ENCODE data around the gene H6PD.

The H6PD gene

DNA sequence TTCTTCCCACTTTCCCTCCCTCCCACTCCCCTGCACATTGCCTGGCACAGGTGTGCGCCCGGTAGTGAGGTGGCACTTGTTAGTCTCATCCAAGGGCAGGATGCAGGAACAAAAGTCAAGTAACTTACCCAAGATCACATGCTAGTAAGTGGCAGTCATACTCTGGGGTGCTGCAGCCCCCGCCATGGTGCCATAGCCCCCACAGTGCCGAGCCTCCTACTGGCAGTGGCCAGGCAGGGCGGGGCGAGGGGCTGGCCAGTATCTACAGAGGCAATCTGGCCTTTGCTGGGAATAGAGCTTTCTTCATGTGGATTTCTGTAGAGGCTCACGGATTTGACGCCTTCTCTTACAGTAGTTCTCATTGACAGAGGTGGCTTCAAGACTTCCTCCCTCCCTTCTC lies 26.9 kb downstream of the H6PD start:
- Histone ChIP-seq H3K27me3 (no peaks in the 10 kb centered on the region), H4K20me1 (peaks cover 0 to 25% (median 0%) of the 10 kb centered on the region in 11 experiments; a peak in 8 of 22 replicates), H3K27ac (no peak overlapping the region), H3K9ac (no peak overlapping the region), H3K4me3 (no peak overlapping the region), H3K36me3 (peaks cover 7 to 46% (median 25%) of the 10 kb centered on the region in 11 experiments; a peak in 18 of 22 replicates), H3K9me3 (replicated peaks in 1 of 11) (peaks cover 9 to 32% (median 27%) of the 10 kb centered on the region in 11 experiments; a peak in 19 of 22 replicates), H3K4me1 (peaks cover 6 to 18% (median 15%) of the 10 kb centered on the region in 10 experiments; a peak in 17 of 20 replicates), H3K4me2 (0 out of 22 replicates have a peak overlapping the region, but pooled peaks of 1 of the 11 experiments have one; percentile 25)
- no peak for TF ChIP-seq Cebpa-rat (IDR thresholded peaks at IDR 0.05)

DNA sequence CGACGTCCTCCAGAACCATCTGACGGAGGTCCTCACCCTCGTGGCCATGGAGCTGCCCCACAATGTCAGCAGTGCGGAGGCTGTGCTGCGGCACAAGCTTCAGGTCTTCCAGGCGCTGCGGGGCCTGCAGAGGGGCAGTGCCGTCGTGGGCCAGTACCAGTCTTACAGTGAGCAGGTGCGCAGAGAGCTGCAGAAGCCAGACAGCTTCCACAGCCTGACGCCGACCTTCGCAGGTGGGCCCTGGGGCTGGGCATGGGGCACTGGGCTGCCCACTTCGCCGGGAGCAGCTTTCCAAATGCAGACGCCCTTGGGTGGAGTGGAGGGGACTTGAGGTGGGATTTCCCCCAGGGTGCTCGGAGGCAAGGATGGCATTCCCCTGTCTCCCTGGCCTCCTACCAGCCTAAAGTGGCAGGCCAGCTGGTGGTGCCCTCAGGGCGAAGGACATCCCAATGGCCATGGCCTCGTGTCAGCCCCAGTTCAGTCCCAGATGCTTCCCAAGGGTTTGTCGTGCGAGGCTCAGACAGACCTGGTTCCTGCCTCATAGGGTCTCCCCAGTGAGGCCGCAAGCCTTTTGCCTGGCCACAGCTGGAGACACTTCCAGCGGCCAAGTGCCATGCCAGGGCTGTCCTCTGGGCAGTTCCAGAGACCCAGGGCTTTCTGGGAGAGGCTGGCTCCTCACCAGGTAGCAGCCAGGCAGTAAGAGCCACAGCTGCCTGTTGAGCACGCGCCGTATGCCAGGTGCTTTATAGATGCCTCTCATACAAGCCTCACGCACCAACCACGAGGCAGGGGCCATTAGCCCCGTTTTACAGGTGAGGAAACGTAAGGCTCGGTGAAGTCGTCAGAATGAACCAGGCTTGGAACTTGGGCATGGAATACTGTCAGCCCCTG lies 27.8 kb downstream of the H6PD start:
- peaks cover 0 to 26% (median 0%) of the 10 kb centered on the region in 11 experiments; a peak in 8 of 22 replicates for H4K20me1 ChIP-seq
- no peak overlapping the region for H3K27ac ChIP-seq
- peaks cover 7 to 46% (median 25%) of the 10 kb centered on the region in 11 experiments; a peak in 18 of 22 replicates for H3K36me3 ChIP-seq
- no peak overlapping the region for H3K9ac ChIP-seq
- H3K27me3 ChIP-seq: no peaks in the 10 kb centered on the region
- no peak overlapping the region for H3K4me2 ChIP-seq
- H3K4me3 ChIP-seq: no peak overlapping the region
- H3K9me3 ChIP-seq (replicated peaks in 1 of 11): peaks cover 9 to 32% (median 27%) of the 10 kb centered on the region in 11 experiments; a peak in 19 of 22 replicates
- no peak for TF ChIP-seq Cebpa-rat (IDR thresholded peaks at IDR 0.05)
- peaks cover 11 to 26% (median 22%) of the 10 kb centered on the region in 10 experiments; a peak in 18 of 20 replicates for H3K4me1 ChIP-seq

DNA sequence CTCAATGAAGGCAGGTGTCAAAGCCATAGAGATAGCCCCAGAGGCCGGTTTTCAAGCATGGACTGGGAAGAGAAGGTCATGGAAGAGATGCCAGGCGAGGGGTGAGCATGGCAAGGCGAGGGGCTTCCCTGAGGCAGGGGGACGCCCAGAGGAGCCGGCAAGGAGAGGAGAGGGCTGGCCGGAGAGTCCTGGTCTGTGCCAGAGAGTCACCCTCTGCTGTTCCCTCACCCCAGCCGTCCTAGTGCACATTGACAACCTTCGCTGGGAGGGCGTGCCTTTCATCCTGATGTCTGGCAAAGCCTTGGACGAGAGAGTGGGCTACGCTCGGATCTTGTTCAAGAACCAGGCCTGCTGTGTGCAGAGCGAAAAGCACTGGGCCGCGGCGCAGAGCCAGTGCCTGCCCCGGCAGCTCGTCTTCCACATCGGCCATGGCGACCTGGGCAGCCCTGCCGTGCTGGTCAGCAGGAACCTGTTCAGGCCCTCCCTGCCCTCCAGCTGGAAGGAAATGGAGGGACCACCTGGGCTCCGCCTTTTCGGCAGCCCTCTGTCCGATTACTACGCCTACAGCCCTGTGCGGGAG lies 28.8 kb downstream of the H6PD start:
- peaks cover 13 to 35% (median 31%) of the 10 kb centered on the region in 10 experiments; a peak in 18 of 20 replicates for H3K4me1 ChIP-seq
- H3K9ac ChIP-seq: no peak overlapping the region
- no peak overlapping the region for H3K27ac ChIP-seq
- peaks cover 9 to 24% (median 21%) of the 10 kb centered on the region in 11 experiments; a peak in 19 of 22 replicates for H3K9me3 ChIP-seq (replicated peaks in 1 of 11)
- H3K27me3 ChIP-seq: peaks cover 0 to 3% (median 0%) of the 10 kb centered on the region in 11 experiments; a peak in 2 of 22 replicates
- H3K4me3 ChIP-seq: no peak overlapping the region
- peaks cover 0 to 26% (median 0%) of the 10 kb centered on the region in 11 experiments; a peak in 8 of 22 replicates for H4K20me1 ChIP-seq
- H3K4me2 ChIP-seq: no peak overlapping the region
- no peak for TF ChIP-seq Cebpa-rat (IDR thresholded peaks at IDR 0.05)
- H3K36me3 ChIP-seq: peaks cover 6 to 37% (median 21%) of the 10 kb centered on the region in 11 experiments; a peak in 18 of 22 replicates

GRCh38 chr1:9263984-9264872 lies 29.7 kb downstream of the H6PD start:
- no peak for TF ChIP-seq Cebpa-rat (IDR thresholded peaks at IDR 0.05)

GRCh38 chr1:9265037-9265436 lies 30.5 kb downstream of the H6PD start:
- Histone ChIP-seq H4K20me1 (peaks cover 0 to 36% (median 0%) of the 10 kb centered on the region in 11 experiments; a peak in 9 of 22 replicates), H3K4me3 (no peak overlapping the region), H3K4me2 (no peak overlapping the region), H3K4me1 (peaks cover 25 to 51% (median 48%) of the 10 kb centered on the region in 10 experiments), H3K9me3 (replicated peaks in 1 of 11) (peaks cover 0 to 7% (median 5%) of the 10 kb centered on the region in 11 experiments; a peak in 13 of 22 replicates), H3K27ac (no peak overlapping the region), H3K36me3 (peaks cover 3 to 33% (median 21%) of the 10 kb centered on the region in 11 experiments; a peak in 15 of 22 replicates), H3K9ac (no peak overlapping the region), H3K27me3 (peaks cover 0 to 15% (median 0%) of the 10 kb centered on the region in 11 experiments; a peak in 2 of 22 replicates)
- TF ChIP-seq Cebpa-rat (IDR thresholded peaks at IDR 0.05): no peak

More at GRCh38 chr1:9263984-9264872, 29.7 kb downstream of the H6PD start:
- peaks cover 21 to 43% (median 40%) of the 10 kb centered on the region in 10 experiments for H3K4me1 ChIP-seq
- H3K9ac ChIP-seq: no peak overlapping the region
- no peak overlapping the region for H3K27ac ChIP-seq
- H4K20me1 ChIP-seq: peaks cover 0 to 28% (median 0%) of the 10 kb centered on the region in 11 experiments; a peak in 8 of 22 replicates
- H3K4me3 ChIP-seq: no peak overlapping the region
- peaks cover 0 to 11% (median 0%) of the 10 kb centered on the region in 11 experiments; a peak in 2 of 22 replicates for H3K27me3 ChIP-seq
- H3K36me3 ChIP-seq: peaks cover 3 to 33% (median 21%) of the 10 kb centered on the region in 11 experiments; a peak in 15 of 22 replicates
- H3K9me3 ChIP-seq (replicated peaks in 1 of 11): peaks cover 2 to 15% (median 13%) of the 10 kb centered on the region in 11 experiments; a peak in 19 of 22 replicates
- no peak overlapping the region for H3K4me2 ChIP-seq

GRCh38 chr1:9265968-9266367 lies 31.4 kb downstream of the H6PD start:
- H3K36me3 ChIP-seq: peaks cover 3 to 33% (median 21%) of the 10 kb centered on the region in 11 experiments; a peak in 15 of 22 replicates
- H4K20me1 ChIP-seq: peaks cover 0 to 31% (median 0%) of the 10 kb centered on the region in 11 experiments; a peak in 9 of 22 replicates
- peaks cover 25 to 58% (median 53%) of the 10 kb centered on the region in 10 experiments for H3K4me1 ChIP-seq
- TF ChIP-seq Cebpa-rat (IDR thresholded peaks at IDR 0.05): no peak
- H3K4me2 ChIP-seq: peak overlapping the region in 9 of 11 experiments; percentile 17 to 70 (median 41); a peak in 12 of 22 replicates
- H3K4me3 ChIP-seq: no peak overlapping the region
- peaks cover 0 to 20% (median 0%) of the 10 kb centered on the region in 11 experiments; a peak in 2 of 22 replicates for H3K27me3 ChIP-seq
- H3K9me3 ChIP-seq (replicated peaks in 1 of 11): no peaks in the 10 kb centered on the region
- H3K27ac ChIP-seq: peak overlapping the region in 1 of 11 experiments; percentile 32; a peak in 2 of 22 replicates
- peak overlapping the region in 5 of 11 experiments; percentile 15 to 39 (median 21); a peak in 4 of 22 replicates for H3K9ac ChIP-seq

- no peak for TF ChIP-seq Cebpa-rat (IDR thresholded peaks at IDR 0.05)
- Histone ChIP-seq H3K27me3 (peaks cover 0 to 20% (median 0%) of the 10 kb centered on the region in 11 experiments; a peak in 2 of 22 replicates), H3K36me3 (peaks cover 3 to 29% (median 18%) of the 10 kb centered on the region in 11 experiments; a peak in 15 of 22 replicates)
These were observed 32.7 kb downstream of the H6PD start for GRCh38 chr1:9267352-9267686.

More at GRCh38 chr1:9267352-9267686, 32.7 kb downstream of the H6PD start:
- no peak overlapping the region for H3K9ac ChIP-seq
- peak overlapping the region in 4 of 11 experiments; percentile 29 to 70 (median 46); a peak in 8 of 22 replicates for H3K4me2 ChIP-seq
- H3K9me3 ChIP-seq (replicated peaks in 1 of 11): no peaks in the 10 kb centered on the region
- no peak overlapping the region for H3K27ac ChIP-seq
- peaks cover 25 to 65% (median 59%) of the 10 kb centered on the region in 10 experiments for H3K4me1 ChIP-seq
- no peak overlapping the region for H3K4me3 ChIP-seq
- H4K20me1 ChIP-seq: peaks cover 0 to 33% (median 0%) of the 10 kb centered on the region in 11 experiments; a peak in 9 of 22 replicates
